Inferior parietal cortex (tissue), 1 donor: ENCODE measurements around the gene GNAQ.

Experiments used
- DNase-seq: peaks from one replicate; pipeline ENCODE4 v3.0.0-alpha.2; 2016; ENCODE audit errors: extremely low spot score

GNAQ gene

GRCh38 chr9:77975036-77975435, 56.6 kb downstream of the GNAQ start:
- DNase-seq = no peak

GRCh38 chr9:77974434-77974833, 57.2 kb downstream of the GNAQ start:
- DNase-seq = no peak

- no peak for DNase-seq
Measured at GRCh38 chr9:77969083-77969482, 62.5 kb downstream of the GNAQ start.

- DNase-seq = no peak
Measured at GRCh38 chr9:77968506-77968905, 63.1 kb downstream of the GNAQ start.

GRCh38 chr9:77966718-77967117, 64.9 kb downstream of the GNAQ start:
- no peak for DNase-seq

- DNase-seq = no peak
Measured at GRCh38 chr9:77965445-77966123, 66.0 kb downstream of the GNAQ start.

GRCh38 chr9:77964258-77964657, 67.4 kb downstream of the GNAQ start:
- no peak for DNase-seq

- DNase-seq = no peak
Measured at GRCh38 chr9:77961541-77961940, 70.1 kb downstream of the GNAQ start.

GRCh38 chr9:77960356-77961153, 71.1 kb downstream of the GNAQ start:
- DNase-seq = no peak

GRCh38 chr9:77959803-77960202, 71.8 kb downstream of the GNAQ start:
- DNase-seq = no peak

GRCh38 chr9:77957652-77958051, 74.0 kb downstream of the GNAQ start:
- no peak for DNase-seq

GRCh38 chr9:77956555-77956954, 75.1 kb downstream of the GNAQ start:
- DNase-seq = no peak

GRCh38 chr9:77954666-77955015, 77.0 kb downstream of the GNAQ start:
- no peak for DNase-seq

- no peak for DNase-seq
Measured at GRCh38 chr9:77954013-77954665, 77.5 kb downstream of the GNAQ start.

GRCh38 chr9:77953590-77953989, 78.0 kb downstream of the GNAQ start:
- DNase-seq = no peak

- no peak for DNase-seq
Measured at GRCh38 chr9:77952635-77953328, 78.8 kb downstream of the GNAQ start.

- no peak for DNase-seq
Measured at GRCh38 chr9:77951369-77951768, 80.2 kb downstream of the GNAQ start.

GRCh38 chr9:77949751-77950436, 81.7 kb downstream of the GNAQ start:
- no peak for DNase-seq

GRCh38 chr9:77947651-77948050, 84.0 kb downstream of the GNAQ start:
- DNase-seq = no peak

- peak; percentile 48 for DNase-seq
Measured at GRCh38 chr9:77946969-77947620, 84.5 kb downstream of the GNAQ start.

- no peak for DNase-seq
Measured at GRCh38 chr9:77946296-77946695, 85.3 kb downstream of the GNAQ start.
